Measurements from ENCODE around the gene NTHL1. TPM values are rescaled to one million over a fixed set of nuclear protein-coding genes. Genes with fewer than 3 reads are reported as not detected.

NTHL1 gene
- total and polyA plus RNA-seq, 9 of the 15 experiments (the other 6 are each of a cell fraction or from before 2014, with no cell fraction given), result 1.1 to 58.8 (median 17.6) TPM

- ChIA-PET CTCF (ENCODE audit: low intra/inter-chr PET ratio) (no interaction called here), POLR2A (interaction anchor here (2.6 kb wide), 1 partner anchor 13 kb away, joined by 13 read pairs; no protein-coding TSS in a partner anchor)
- in situ Hi-C loops (cut with MboI), result no loop called here
- H3K27me3 ChIP-seq (ENCODE audit: control insufficient read depth in 2 of 2, insufficient read depth in 2 of 2, low read length in 2 of 2), result no peaks in the 10 kb centered on the region
- ATAC-seq (peak; percentile 91), FAIRE-seq (peak; percentile 40), DNase-seq (ENCODE audit: extremely low read depth in 1 of 4, low spot score in 3 of 4) (peak; percentile 90 to 95 (median 90))
- no peaks in the 10 kb centered on the region for H3K9me3 ChIP-seq (replicated peaks; ENCODE audit: control insufficient read depth, insufficient read depth, low read depth, low read length)
- TSS peak; percentile 97 for BruUV-seq (replicated peaks)
- H3K4me3 ChIP-seq, result peak within 1 kb of the TSS; percentile 99
- H3K9me1 ChIP-seq (ENCODE audit: control insufficient read depth, insufficient read depth, low read length), result peaks cover 19% of the 10 kb centered on the region
- H3K36me3 ChIP-seq (ENCODE audit: control insufficient read depth, insufficient read depth, low read length), result peaks cover 34% of the 10 kb centered on the region; the same call in 2 of the 3 replicates
- intact Hi-C loops (cut with micrococcal nuclease), result loop anchor here (2.0 kb wide), 1 partner anchor 17 kb away; no protein-coding TSS in a partner anchor
- peaks cover 20 to 60% of the 10 kb centered on the region in 2 experiments for H3K4me1 ChIP-seq (replicated peaks in 1 of 2; ENCODE audit: control insufficient read depth in 2 of 2, insufficient read depth in 2 of 2, low read length in 2 of 2)
- H3K79me2 ChIP-seq (ENCODE audit: control insufficient read depth, insufficient read depth, low read length), result peaks cover 59% of the 10 kb centered on the region
- peak within 1 kb of the TSS; percentile 92 to 99 for H3K9ac ChIP-seq (ENCODE audit: insufficient read depth in 1 of 2, low read depth in 2 of 2, low read length in 2 of 2)
- peak within 1 kb of the TSS; percentile 91 for H3K27ac ChIP-seq (ENCODE audit: extremely low read depth, low read depth, low read length)
- peaks cover 30% of the 10 kb centered on the region; the same call in 1 of the 2 replicates for H4K20me1 ChIP-seq (replicated peaks; ENCODE audit: control insufficient read depth, insufficient read depth, low read length)
- H2AFZ ChIP-seq (ENCODE audit: low read depth, low read length), result peak within 1 kb of the TSS; percentile 65
- WGBS (ENCODE audit: insufficient coverage, low coverage, missing lambda C conversion rate), result under 1% methylated on average over 40 of the region's 52 CpGs
- H3K4me2 ChIP-seq (ENCODE audit: insufficient read depth, low read length), result peak within 1 kb of the TSS; percentile 100
- TF ChIP-seq HOMEZ (CRISPR knock-in tag; IDR thresholded peaks at IDR 0.05) (no peak), AFF4 (CRISPR knock-in tag; IDR thresholded peaks at IDR 0.05) (no peak), U2AF1 (optimal IDR thresholded peaks at IDR 0.05; ENCODE audit: low read depth, low read length) (peak; percentile 86), ZFP1 (CRISPR knock-in tag; IDR thresholded peaks at IDR 0.05) (no peak), TCF3 (CRISPR knock-in tag; IDR thresholded peaks at IDR 0.05) (peak; percentile 18; the same call in 1 of the 2 replicates), FOXK2 (conservative IDR thresholded peaks at IDR 0.05 in 1 of 2, IDR thresholded peaks at IDR 0.05 in 1 of 2; ENCODE audit: low read depth in 2 of 2) (peak; percentile 60 to 65; a peak in 3 of 4 replicates), STAG1 (CRISPR knock-in tag; IDR thresholded peaks at IDR 0.05; ENCODE audit: borderline replicate concordance) (no peak), CTBP1 (IDR thresholded peaks at IDR 0.05; ENCODE audit: borderline replicate concordance) (peak; percentile 77), MAFF (IDR thresholded peaks at IDR 0.05; ENCODE audit: low read length) (no peak), HNRNPUL1 (IDR thresholded peaks at IDR 0.05; ENCODE audit: low read length) (no peak), PTBP1 (IDR thresholded peaks at IDR 0.05; ENCODE audit: low read depth, low read length) (no peak), ESRRB (CRISPR knock-in tag; IDR thresholded peaks at IDR 0.05; ENCODE audit: borderline replicate concordance) (no peak), NONO (IDR thresholded peaks at IDR 0.05; ENCODE audit: low read depth in 2 of 2, low read length in 1 of 2) (peak; percentile 53 to 81; a peak in 1 of 4 replicates), HNRNPLL (IDR thresholded peaks at IDR 0.05; ENCODE audit: low read depth, low read length, poor library complexity, severe bottlenecking) (peak; percentile 6), PCBP2 (IDR thresholded peaks at IDR 0.05; ENCODE audit: low read depth, low read length, poor library complexity, severe bottlenecking) (no peak), ZNF274 (IDR thresholded peaks at IDR 0.05; ENCODE audit: borderline replicate concordance, low read depth, low read length) (no peak), SRSF7 (optimal IDR thresholded peaks at IDR 0.05; ENCODE audit: low read depth, low read length) (no peak)
Observed at GRCh38 chr16:2009791-2010510, 37.7 kb downstream of the NTHL1 start, which contains the start of gene ZNF598. ZNF598 (minus strand) TSS chr16:2009821.

Measured in K562 (cell line).